Measurements from ENCODE around the gene CITED4. TPM values are rescaled to one million over a fixed set of nuclear protein-coding genes. Genes with fewer than 3 reads are reported as not detected.

CITED4 gene
- total RNA-seq, 1 experiment from 2014 or later, result 5.3 TPM

Other genes with a start within 250 kb of the CITED4 start
- gene RIMS3, start 196.7 kb downstream of the CITED4 start, total RNA-seq (2014; rRNA removed; shearing (Covaris generic)), result 3.1 and 3.6 TPM in 2 replicates
- 27.3 and 28.2 TPM in 2 replicates for gene NFYC, start 170.7 kb downstream of the CITED4 start, total RNA-seq (2014; rRNA removed; shearing (Covaris generic))
- gene KCNQ4, start 78.6 kb downstream of the CITED4 start, total RNA-seq (2014; rRNA removed; shearing (Covaris generic)), result not detected in 2 replicates
- 41.2 and 43.8 TPM in 2 replicates for gene CTPS1, start 117.3 kb upstream of the CITED4 start, total RNA-seq (2014; rRNA removed; shearing (Covaris generic))
- 0.02 and 0.17 TPM in 2 replicates for gene SLFNL1, start 159.4 kb upstream of the CITED4 start, total RNA-seq (2014; rRNA removed; shearing (Covaris generic))